ENCODE results near the gene LIMCH1.
"Not testable (repeated sequence)": the region's sequence is repeated elsewhere in the genome, so short reads cannot be mapped to it uniquely, and the experiment has no call there.

Gene LIMCH1

DNA sequence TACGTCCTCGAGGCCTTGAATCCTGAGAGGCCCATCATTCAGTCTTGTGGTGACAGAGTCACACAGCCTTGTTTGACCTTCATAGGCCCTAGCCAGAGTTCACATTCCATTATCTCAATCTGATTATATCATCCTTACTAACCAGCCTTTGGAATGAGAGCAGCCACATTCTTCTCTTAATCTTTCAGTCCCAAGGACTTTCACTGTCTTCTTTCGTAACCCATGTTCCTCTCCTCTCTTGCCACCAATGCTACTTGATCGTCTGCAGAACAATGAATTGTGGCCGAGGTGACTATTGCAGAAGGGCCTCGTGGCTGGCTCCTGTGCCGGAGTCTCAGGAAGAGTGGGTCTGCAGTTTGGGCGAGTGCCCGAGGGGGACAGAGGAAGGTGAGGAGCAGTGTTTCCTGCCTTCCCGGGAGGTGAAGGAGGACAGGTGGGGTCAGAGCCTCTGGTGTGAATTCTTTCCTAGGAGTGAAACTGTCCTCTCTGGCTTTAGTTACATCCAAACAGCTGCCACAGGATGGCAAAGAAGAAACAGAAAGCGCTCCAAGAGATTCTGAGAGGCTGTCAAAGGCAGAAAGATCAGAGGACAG is 94.6 kb downstream of the LIMCH1 start:
- no peak overlapping the region for H3K4me3 ChIP-seq (ENCODE audit: low read length)
- DNase-seq (ENCODE audit: low read depth, low spot score), result no peak

DNA sequence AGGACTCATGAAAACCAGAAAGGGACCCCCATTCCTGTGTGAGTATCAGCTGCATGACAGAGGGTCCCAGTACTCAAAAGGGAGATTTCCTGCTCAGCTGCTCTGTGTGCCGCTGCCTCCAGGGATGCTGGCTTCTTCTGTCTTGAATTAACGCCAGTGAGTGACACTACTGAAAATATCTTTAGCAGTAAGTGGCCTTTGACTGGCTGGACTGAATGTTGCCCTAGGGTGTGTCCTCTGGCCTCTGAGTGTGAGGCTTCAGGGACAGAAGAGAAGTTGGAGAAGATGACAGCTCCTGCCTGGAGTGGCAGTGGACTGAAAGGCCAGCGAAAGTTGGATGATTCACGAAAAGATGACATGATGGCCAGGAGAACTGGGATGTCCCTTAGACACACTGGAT is 95.4 kb downstream of the LIMCH1 start:
- no peak overlapping the region for H3K4me3 ChIP-seq (ENCODE audit: low read length)
- no peak for DNase-seq (ENCODE audit: low read depth, low spot score)

DNA sequence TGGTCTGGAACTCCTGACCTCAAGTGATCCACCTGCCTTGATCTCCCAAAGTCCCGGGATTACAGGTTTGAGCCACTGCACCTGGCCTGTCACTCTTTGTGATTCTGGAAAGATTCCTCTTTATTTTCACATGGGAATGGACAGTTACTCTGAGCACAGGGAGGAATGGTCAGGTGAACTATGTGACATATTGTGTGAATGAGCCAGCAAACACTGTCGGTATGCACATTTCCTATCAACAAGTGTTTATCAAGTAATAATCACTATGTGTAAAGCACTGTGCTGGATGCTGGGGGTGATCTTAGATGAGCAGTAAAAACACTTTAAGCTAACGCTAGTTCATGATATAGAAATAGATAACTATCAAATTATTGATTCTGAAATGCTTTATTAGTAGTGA is 97.5 kb downstream of the LIMCH1 start:
- DNase-seq (ENCODE audit: low read depth, low spot score), result no peak
- H3K4me3 ChIP-seq (ENCODE audit: low read length), result no peak overlapping the region

DNA sequence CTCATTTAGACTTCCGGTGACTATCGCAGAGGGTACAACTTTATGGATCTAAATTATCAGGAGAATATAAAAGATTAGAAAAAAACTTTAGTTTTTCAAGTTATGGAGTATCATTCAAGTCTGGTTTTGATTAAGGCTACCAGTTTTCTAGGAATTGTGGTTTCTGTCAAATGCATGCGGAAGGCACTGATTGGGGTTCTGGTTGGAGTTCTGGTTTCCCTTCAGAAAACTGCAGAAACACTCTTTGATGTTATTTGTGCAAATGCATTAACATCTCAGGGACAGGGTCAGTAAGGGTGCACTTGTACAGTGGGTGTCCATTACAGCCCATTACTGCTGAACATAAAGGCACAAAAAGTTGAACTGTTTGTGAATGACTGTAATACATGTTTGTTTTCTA is 100.2 kb downstream of the LIMCH1 start:
- DNase-seq (ENCODE audit: low read depth, low spot score), result no peak

DNA sequence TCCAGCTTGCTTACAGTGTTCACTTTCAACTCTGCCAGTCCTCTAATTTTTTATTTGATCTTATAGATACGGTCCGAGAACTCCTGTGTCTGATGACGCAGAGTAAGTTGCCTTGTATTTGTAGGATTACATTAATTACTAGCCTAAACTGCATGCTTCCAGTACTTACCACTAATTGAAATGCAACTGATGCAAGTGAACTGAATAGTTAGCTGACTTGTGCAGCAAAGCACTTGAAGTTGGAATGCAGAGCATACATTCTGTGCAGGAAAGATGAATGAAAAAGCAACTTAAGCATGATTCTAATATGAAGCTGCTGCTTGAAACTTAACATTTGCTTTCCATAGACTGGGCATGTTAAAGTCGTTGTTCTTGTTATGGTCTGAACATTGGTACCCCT is 100.9 kb downstream of the LIMCH1 start:
- no peak for DNase-seq (ENCODE audit: low read depth, low spot score)
- no peak overlapping the region for H3K4me3 ChIP-seq (ENCODE audit: low read length)

More for the DNA sequence above, 100.2 kb downstream of the LIMCH1 start:
- H3K4me3 ChIP-seq (ENCODE audit: low read length), result no peak overlapping the region

DNA sequence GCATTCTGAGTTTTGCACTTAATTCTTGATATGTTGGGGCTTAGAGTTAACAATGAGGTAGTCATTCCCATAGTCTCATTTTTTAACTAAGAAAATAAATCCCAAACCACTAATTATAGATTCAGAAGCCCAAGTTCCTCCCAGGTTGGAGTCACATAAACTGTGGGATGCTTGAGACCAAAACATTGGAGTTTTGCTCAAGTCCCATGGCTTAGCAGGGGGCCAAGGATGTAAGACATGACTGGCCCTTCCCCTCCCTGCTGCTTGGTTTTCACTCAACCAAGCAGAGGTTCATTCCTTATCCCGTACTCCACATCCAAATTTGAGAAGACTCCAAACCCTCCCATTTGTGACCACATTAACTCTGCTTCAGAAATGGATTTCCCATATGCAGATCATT is 101.3 kb downstream of the LIMCH1 start:
- DNase-seq (ENCODE audit: low read depth, low spot score), result no peak
- no peak overlapping the region for H3K4me3 ChIP-seq (ENCODE audit: low read length)

DNA sequence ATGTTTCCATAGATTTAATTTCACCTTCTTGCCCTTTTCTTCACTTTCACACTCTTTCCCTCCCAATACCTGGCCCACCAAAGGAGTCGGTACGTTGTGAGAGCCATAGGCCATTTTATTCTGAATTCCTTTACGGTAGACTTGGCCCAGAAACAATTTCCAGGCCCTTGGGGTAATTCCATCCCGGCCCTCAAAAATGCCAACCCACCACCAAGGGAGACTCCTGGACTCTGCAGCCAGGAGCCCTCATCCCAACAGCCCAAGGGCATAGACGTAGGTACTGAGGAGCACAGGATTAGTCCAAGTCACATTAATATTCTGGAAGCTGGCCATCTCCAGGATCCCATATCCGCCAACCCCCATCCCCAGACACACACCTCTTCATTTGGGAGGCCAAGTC is 102.9 kb downstream of the LIMCH1 start:
- DNase-seq (ENCODE audit: low read depth, low spot score), result no peak
- H3K4me3 ChIP-seq (ENCODE audit: low read length), result no peak overlapping the region

DNA sequence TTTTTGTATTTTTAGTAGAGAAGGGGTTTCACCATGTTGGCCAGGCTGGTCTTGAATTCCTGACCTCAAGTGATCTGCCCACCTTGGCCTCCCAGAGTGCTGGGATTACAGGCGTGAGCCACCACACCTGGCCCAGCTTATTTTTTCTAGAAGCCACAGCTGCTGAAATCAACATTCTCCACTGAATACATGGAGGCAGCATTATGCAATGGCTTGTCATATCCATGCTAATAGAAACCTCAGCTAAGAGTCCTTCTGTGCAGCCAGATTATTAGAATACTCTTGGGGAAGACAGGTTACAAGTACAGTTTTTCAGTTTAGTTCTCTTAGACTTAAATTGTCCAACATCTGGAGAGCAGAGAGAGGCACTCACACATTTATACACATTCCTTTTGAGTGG is 104.8 kb downstream of the LIMCH1 start:
- H3K4me3 ChIP-seq (ENCODE audit: low read length); DNase-seq (ENCODE audit: low read depth, low spot score): not testable (repeated sequence)

DNA sequence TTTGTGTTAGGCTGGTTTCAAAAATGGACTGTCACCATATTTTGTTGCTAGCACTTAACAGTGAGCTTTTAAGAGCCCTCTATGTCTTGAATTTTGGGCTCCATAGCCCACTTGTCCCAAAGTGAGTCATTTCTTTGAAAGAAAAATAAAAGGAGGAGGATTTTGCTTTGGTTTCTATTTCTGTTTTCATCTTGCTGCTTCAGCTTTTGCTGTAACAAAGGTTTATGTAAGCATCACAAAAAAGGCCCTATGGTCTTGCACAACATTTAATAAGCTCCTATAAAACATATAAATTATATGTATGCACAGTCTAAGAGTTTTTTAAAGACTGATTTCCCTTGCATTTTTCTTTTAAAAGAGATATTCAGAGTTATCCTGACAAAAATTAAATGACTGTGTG is 105.4 kb downstream of the LIMCH1 start:
- H3K4me3 ChIP-seq (ENCODE audit: low read length), result no peak overlapping the region
- no peak for DNase-seq (ENCODE audit: low read depth, low spot score)

DNA sequence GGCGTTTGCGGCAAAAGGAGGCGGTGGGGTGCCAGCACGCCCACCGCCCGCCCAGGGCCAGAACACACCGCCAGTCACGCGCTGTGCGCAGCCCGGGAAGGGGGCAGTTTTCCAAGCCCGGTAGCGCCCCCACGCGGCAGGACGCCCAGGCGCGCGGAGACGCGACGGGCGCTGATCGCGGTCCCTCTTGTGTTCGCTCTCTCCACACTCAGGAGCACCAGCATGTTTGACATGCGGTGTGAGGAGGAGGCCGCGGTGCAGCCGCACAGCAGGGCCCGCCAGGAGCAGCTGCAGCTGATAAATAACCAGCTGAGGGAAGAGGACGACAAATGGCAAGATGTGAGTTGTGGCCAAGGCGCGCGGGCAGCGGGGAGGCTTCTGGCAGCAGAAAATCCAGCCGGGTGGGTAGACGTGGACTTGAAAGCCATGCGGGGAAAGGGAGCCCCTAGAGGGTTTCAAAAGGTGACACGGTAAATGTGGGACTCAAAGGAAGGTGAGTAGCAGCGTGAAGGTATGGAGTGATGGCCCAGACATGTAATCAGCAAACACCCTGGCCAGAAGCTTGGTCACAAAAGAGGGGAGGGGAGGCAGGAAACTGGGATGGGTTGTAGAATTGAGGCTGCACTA is 106.4 kb downstream of the LIMCH1 start:
- DNase-seq (ENCODE audit: low read depth, low spot score), result no peak
- no peak overlapping the region for H3K4me3 ChIP-seq (ENCODE audit: low read length)

DNA sequence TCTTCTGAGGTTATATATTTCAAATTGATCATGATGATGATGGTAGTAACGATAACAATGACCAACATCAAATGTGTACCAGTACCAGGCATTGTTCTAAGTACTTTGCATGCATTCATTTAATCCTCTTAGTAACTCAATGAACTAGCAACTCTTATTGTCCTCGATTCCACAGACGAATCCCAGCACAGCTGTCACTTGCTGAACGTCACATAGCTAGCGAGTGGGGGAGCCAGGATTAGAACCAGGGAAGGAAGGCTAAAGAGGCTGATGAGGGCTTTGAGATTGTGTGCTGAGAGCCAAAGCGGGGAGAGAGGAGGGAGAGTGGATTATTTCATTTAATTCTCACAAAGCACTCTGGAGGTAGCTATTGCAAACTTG is 106.9 kb downstream of the LIMCH1 start:
- DNase-seq (ENCODE audit: low read depth, low spot score), result no peak
- H3K4me3 ChIP-seq (ENCODE audit: low read length), result no peak overlapping the region

DNA sequence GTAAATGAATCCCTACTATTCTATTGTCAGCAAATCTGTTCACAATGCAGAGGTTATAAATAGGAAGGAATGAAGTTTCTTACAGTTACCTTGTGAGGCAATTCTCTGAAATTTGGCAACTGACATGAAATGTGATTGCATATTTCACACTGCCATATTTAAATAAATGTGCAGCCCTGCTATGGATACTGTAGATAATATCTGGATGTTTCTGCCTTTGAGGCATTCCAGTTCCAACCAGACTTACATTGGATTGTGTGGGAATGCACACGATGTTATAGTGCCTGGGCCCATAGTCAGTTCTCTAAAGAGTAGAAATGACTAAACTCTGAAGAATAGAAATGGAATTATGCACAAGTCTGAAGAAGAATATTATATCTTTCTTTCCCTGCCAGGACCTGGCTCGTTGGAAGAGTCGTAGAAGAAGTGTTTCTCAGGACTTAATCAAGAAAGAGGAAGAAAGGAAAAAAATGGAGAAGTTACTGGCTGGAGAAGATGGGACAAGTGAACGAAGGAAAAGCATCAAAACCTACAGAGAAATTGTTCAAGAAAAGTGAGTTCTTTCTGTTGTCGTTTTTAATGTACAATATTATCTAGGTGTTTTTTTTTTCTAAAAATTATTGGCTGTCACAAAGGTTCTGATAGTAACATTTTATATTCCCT is 107.9 kb downstream of the LIMCH1 start:
- DNase-seq (ENCODE audit: low read depth, low spot score), result no peak
- no peak overlapping the region for H3K4me3 ChIP-seq (ENCODE audit: low read length)

DNA sequence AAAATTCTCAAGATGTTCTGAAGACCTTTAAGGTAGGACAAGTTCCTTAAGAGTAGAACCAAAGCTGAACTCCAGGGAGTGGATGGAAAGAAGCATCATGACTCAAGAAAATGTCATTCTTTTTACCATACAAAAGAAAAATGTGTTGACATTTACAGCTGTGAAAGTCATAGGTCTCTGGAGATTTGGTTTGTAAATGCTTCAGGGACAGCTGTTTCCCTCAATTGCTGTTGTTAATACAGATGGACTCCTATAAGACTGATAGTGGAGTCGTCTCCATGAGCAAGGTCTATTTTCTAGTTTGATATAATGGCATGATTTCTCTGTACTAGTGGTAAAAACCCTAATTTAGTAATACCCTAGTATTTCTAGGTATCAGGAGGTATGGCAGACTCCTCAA is 108.9 kb downstream of the LIMCH1 start:
- DNase-seq (ENCODE audit: low read depth, low spot score), result no peak

DNA sequence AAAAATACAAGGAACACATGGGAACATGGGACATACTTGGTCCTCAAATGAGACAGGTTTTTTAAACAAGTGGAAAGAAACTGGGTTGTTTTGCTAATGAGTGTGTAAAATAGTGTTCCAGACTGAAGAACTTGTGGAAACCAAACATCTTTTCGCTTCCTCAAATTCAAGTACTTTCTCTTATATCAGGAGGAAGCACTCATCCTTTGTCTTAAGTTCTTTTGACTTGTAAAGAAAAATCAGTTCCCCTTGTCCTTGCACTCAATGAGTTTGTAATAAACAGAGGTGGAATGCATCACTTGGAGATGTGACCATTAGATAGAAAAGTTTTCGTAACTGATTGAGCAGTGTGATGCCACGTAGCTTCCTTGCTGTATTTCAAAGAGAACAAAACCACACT is 109.4 kb downstream of the LIMCH1 start:
- H3K4me3 ChIP-seq (ENCODE audit: low read length), result no peak overlapping the region
- DNase-seq (ENCODE audit: low read depth, low spot score), result no peak

More for the DNA sequence above, 108.9 kb downstream of the LIMCH1 start:
- no peak overlapping the region for H3K4me3 ChIP-seq (ENCODE audit: low read length)

DNA sequence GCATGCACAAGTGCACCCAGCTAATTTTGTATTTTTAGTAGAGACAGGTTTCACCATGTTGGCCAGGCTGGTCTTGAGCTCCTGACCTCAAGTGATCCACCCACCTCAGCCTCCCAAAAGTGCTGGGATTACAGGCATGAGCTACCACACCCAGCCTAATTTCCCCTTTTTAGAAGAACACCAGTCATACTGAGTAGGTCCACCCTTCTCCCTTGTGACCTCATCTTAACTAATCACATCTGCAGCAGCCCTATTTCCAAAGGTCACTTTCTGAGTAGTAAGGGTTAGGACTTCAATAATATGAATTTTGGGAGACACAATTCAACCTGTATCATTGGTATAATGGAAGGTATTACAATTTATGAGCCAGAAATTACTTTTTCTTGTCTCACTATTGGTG is 113.2 kb downstream of the LIMCH1 start:
- DNase-seq (ENCODE audit: low read depth, low spot score); H3K4me3 ChIP-seq (ENCODE audit: low read length): not testable (repeated sequence)

DNA sequence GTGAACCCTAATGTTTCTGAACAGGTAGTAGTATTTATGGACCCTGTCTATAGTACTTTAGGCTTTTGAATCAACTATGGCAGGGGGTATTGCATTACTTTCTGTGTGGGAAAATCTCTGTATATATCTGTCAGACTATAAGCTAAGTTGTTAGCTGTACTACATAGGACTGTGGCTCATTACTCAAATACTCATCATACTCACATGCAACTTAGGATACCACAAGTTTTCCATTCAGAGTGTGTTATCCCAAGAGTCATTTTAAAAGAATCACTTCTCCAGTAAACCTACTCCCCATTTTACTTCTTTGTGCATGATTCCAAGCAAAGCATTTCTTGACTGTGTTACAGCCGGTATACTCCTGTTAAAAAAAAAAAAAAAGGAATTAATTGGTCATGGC is 115.0 kb downstream of the LIMCH1 start:
- no peak overlapping the region for H3K4me3 ChIP-seq (ENCODE audit: low read length)
- DNase-seq (ENCODE audit: low read depth, low spot score), result no peak

DNA sequence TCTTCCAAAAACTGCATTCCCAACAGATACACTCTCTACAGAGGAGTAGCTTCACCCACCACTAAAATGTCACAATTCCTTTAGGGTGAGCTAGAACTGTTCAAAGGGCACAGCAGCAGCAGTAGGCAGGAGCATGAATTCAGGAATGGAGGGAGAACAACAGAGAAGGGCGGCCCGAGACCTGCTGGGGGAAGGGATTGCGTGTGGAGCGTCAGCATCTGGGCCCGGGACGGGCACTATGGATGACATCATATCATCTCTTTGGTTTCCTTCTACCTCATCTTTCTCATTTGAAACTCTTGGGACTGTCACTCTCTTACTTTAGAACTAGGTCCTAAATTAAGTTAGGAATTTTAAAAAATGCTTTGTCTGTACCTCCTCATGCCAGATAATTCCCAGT is 115.6 kb downstream of the LIMCH1 start:
- no peak overlapping the region for H3K4me3 ChIP-seq (ENCODE audit: low read length)
- DNase-seq (ENCODE audit: low read depth, low spot score), result no peak

DNA sequence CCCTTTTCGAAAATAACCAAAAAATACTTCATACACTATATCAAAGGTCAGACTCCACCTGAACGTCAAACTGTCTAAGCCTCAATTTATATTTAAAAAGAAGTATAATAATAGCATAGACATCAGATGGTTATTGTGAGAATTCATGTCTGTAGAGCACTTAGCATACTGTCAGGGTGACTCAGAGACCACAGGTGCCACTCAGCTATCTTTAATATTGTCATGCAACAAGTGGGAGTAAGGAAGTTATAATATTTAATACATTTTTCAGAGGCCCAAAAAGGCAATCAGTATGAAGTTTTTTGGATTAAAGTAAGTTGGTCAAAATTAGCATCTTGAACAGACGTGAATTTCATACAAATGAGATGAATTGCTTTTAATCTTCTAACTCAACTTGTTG is 117.2 kb downstream of the LIMCH1 start:
- no peak for DNase-seq (ENCODE audit: low read depth, low spot score)
- H3K4me3 ChIP-seq (ENCODE audit: low read length), result no peak overlapping the region

DNA sequence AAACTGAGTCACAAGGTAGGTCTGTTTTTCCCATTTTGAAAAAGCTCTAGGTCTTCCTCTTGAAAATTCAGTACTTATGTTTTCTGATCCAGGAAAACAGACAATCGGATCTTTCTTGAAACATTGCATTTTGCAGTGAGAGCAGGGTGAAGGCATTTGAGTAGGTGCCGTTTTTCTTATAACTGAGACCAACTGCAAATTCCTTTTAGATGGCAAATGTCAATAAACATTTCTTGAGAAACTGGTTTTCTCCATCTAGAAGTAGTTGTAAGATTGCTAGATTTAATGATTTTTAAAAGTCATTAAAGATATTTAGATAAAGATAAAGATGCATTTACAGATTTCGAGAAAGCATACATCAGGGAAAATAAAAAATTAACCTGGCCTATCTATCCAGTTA is 118.1 kb downstream of the LIMCH1 start:
- H3K4me3 ChIP-seq (ENCODE audit: low read length), result no peak overlapping the region

DNA sequence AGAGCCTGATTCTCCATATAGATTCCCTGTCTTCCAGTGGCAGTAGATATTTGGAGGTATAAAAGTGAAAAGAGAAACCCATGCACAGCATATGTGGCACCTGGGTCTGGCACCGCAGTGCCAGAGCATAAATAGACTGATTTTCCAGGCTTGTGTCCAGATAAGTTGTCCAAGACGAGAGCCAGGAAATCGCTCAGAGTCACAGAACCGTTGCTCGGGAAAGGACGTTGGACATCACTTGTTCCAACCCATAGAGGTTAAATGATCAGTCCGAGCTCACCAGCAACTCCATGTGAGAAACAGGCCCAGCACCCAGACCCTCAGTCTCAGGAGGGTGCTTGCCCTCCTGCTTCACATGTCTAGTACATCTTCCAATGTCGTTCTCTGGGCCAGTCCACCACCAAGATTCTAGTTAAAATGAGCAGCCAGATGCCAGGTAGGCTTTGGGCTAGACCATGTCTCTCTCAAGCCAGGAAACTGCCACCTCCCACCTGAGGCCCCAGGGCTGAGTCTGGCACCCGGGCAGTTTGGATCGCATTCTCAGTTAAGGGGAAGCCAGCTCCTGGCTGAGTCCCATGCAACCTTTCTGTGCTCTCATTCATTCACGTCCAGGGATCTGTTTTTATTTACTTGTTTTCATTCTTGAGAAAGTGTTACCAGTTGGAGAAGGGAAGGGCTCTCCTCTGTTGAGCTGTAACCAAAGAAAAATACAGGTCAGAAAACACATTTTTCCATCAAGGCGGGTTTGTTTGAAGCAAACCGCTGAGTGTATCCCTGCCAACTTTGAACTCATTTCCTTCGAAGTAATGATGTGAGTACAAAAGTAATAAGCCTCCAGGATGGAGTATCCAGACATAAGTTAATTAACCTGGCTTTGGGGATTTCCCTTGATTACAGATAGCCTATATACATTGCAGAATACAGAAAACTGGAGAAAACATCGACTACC is 118.9 kb downstream of the LIMCH1 start:
- no peak overlapping the region for H3K4me3 ChIP-seq (ENCODE audit: low read length)
- DNase-seq (ENCODE audit: low read depth, low spot score), result no peak

More for the DNA sequence above, 118.1 kb downstream of the LIMCH1 start:
- no peak for DNase-seq (ENCODE audit: low read depth, low spot score)

Measured in Jurkat, Clone E6-1 (cell line).